HuH-7 (cell line): ENCODE measurements around the gene CLDN3.
"Not testable (repeated sequence)": the region's sequence is repeated elsewhere in the genome, so short reads cannot be mapped to it uniquely, and the experiment has no call there.

Experiments
- DNase-seq: peaks from one replicate; pipeline ENCODE4 v3.0.0; 2011; ENCODE audit warnings: low spot score

CLDN3 gene

DNA sequence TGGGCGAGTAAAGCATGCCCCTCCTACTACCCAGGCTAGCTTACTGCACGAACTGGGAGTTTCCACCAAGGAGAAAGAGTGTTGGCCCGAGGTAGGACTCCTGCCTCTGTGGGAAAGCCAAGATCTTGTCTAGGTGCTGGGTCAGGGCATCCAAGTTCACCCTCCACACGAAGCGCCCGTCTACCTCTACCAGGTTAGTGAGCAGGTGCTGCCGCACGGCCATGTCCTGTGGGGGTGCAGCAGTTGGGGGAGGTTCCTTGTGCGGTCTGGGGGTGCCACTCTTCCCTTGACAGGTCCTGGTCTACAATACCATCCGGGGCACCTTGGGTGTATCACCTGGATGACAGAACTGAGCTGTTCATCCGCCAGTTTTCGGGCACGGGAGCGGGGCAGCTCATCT, 33.2 kb downstream of the CLDN3 start:
- no peak for DNase-seq

DNA sequence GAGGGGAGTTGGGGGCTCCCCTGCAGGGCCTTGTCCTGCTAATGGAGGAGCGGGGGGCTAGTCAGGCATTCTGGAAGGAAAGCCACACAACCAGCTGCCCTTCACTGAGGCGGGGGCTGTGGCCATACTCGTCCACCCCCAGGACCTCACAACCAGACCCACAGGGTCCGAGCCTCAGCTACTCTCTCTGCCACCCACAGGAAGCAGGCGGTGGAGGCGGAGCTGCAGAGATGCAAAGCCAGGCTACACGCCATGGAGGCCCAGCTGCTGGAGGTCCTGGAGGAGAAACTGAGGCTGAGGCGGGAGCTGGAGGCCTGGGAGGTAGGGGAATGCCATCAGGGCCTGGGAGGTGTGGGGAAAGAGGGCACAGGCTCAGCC, 34.6 kb downstream of the CLDN3 start:
- DNase-seq: no peak

DNA sequence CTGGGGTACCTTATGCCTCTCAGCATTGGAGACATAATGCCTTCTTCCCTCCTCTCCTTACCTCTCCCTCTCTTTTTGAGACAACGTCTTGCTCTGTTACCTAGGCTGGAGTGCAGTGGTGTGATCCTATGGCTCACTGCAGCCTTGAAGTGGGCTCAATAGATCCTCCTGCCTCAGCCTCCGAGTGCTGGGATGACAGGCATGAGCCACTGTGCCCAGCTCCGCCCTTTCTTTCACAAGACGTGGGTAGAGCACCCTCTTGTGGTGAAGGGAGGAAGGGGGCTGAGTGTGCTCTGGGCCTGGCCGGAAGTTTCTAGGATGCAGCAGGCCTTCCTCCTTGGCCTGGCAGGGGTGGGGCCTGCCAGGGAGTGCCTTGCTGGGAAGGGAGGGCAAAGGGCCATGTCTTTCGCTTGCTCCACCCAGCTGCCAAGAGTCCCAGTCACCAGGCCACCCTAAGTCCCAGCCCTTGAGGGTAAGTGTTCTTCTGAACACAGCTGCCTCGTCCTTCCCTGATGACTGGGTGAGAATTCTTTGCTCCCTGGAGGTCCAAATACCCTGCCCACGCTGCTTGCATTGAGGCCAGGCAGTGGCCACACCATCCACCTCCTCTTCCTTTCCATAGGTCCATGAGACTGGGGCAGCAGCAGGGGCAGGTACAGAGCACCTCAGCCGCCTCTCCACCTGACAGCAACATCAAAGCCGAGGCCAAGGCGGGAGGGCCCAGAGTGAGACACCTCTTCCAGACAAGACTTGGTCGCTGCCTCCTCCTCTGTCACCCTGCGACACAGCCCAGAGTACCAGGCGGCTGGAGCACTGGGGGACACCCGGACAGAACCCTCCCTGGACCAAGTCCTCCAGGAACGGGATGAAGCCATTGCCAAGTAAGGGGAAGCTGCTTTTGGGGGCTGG, 35.2 kb downstream of the CLDN3 start:
- DNase-seq: peak; percentile 70

DNA sequence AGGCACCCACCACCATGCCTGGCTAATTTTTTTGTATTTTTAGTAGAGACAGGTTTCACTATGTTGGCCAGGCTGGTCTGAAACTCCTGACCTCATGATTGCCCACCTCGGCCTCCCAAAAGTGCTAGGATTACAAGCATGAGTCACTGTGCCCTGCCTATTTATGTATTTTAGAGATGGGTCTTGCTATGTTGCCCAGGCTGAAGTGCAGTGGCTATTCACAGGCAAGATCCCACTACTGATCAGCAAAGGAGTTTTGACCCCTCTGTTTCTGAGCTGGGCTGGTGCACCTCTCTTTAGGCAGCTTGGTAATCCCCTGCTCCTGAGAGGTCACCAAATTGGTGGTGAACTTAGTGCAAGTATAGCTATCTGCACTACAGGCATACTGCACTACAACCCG, 37.7 kb downstream of the CLDN3 start:
- DNase-seq: no peak

GRCh38 chr7:73730485-73730884, 39.6 kb downstream of the CLDN3 start:
- no peak for DNase-seq

- no peak for DNase-seq
These were observed 41.5 kb downstream of the CLDN3 start for GRCh38 chr7:73728551-73728950.

DNA sequence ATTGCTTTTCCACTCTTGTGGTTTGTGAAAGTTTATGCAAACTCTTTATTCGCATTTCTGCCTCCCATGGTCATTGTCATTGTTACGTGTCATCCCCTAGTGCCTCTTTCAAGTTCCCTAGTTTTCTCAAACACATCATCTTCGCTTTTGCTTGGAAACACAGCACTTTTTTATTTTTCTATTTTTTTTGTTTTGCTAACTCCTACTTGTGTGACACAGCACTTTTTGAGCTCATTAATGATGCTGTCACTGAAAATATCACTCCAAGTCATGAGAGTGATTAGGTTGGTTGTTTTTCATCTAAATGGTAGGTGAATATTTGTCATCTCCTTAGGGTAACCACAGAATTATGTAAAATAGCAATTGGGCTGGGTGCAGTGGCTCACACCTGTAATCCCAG, 42.1 kb downstream of the CLDN3 start:
- no peak for DNase-seq

- no peak for DNase-seq
These were observed 44.0 kb downstream of the CLDN3 start for GRCh38 chr7:73726083-73726466.

DNA sequence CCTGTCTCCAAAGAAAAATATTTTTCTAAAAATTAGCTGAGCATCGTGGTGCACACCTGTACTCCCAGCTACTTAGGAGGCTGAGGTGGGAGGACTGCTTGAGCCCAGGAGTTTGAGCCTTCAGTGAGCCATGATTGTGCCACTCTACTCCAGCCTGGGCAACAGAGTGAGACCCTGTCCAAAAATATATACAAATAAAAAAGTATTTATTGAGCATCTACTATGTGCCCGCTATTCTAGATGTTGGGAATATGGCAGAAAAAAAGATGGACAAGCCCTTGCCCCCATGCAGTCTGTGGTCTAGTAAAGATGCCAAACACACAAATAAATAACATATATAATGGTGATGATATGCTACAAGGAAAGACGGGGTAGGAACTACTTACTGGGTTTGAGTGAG, 46.3 kb downstream of the CLDN3 start:
- no peak for DNase-seq

DNA sequence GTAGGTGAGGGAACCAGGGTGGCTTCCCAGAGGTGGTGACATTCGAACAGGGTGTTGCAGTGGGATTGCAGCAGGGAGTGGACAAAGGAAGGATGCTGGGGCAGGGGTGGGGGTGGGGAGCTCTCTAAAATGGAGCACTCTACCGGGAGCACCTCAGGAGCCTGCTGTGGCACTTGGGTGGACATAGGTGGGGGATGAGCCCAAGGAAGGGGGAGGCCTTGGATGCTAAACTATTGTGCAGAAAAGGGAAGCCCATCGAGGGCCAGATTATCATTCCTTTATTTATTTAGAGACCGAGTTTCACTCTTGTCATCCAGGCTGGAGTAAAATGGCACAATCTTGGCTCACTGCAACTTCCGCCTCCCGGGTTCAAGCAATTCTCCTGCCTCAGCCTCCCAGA, 47.3 kb downstream of the CLDN3 start:
- DNase-seq: no peak

DNA sequence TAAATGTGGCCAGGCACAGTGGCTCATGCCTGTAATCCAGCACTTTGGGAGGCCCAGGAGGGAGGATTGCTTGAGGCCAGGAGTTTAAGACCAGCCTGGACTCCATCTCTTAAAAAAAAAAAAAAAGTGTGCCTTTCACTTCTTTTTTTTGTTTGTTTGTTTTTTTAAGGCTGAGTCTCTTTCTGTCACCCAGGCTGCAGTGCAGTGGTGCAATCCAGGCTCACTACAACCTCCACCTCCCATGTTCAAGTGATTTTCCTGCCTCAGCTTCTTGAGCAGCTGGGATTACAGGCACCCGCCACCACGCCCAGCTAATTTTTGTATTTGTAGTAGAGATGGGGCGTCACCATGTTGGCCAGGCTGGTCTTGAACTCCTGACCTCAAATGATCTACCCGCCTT, 47.9 kb downstream of the CLDN3 start:
- DNase-seq: not testable (repeated sequence)

- no peak for DNase-seq
These were observed 48.7 kb downstream of the CLDN3 start for GRCh38 chr7:73721377-73721817.

DNA sequence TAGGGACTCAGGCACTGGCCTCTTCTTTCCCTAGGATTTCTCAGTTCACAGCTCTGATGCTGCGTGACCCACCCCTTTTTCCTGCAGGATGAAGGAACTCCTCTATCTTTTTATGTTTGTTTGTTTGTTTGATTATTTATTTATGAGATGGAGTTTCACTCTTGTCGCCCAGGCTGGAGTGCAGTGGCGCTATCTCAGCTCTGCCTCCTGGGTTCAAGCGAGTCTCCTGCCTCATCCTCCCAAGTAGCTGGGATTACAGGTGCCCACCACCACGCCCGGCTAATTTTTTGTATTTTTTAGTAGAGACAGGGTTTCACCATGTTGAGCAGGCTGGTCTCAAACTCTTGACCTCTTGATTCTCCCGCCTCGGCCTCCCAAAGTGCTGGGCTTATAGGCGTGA, 49.6 kb downstream of the CLDN3 start:
- DNase-seq: not testable (repeated sequence)

GRCh38 chr7:73719806-73720169, 50.3 kb downstream of the CLDN3 start:
- DNase-seq: no peak
